GM18526 (cell line): ENCODE results near the gene CDK6.

Experiments
- POLR2A ChIP-seq: IDR thresholded peaks from 3 replicates; pipeline ENCODE4 v1.6.1; 2011; ENCODE audit not compliant: insufficient read length; ENCODE audit errors: extremely low read depth

Gene CDK6

GRCh38 chr7:92750447-92750839, 85.9 kb downstream of the CDK6 start:
- TF ChIP-seq POLR2A: no peak

- TF ChIP-seq POLR2A: no peak
These were observed 86.4 kb downstream of the CDK6 start for GRCh38 chr7:92749832-92750446.

- no peak for TF ChIP-seq POLR2A
These were observed 87.0 kb downstream of the CDK6 start for GRCh38 chr7:92749327-92749755.

GRCh38 chr7:92748495-92748894, 87.9 kb downstream of the CDK6 start:
- no peak for TF ChIP-seq POLR2A

- TF ChIP-seq POLR2A: no peak
These were observed 89.1 kb downstream of the CDK6 start for GRCh38 chr7:92747041-92747835.

GRCh38 chr7:92745241-92745640, 91.1 kb downstream of the CDK6 start:
- no peak for TF ChIP-seq POLR2A

- no peak for TF ChIP-seq POLR2A
These were observed 94.2 kb downstream of the CDK6 start for GRCh38 chr7:92742186-92742585.

GRCh38 chr7:92740700-92741126, 95.7 kb downstream of the CDK6 start:
- TF ChIP-seq POLR2A: no peak

GRCh38 chr7:92740134-92740533, 96.2 kb downstream of the CDK6 start:
- TF ChIP-seq POLR2A: no peak

GRCh38 chr7:92739091-92739490, 97.3 kb downstream of the CDK6 start:
- TF ChIP-seq POLR2A: no peak

GRCh38 chr7:92737706-92738105, 98.7 kb downstream of the CDK6 start:
- no peak for TF ChIP-seq POLR2A

GRCh38 chr7:92736870-92737269, 99.5 kb downstream of the CDK6 start:
- TF ChIP-seq POLR2A: no peak

GRCh38 chr7:92735707-92736106, 100.7 kb downstream of the CDK6 start:
- TF ChIP-seq POLR2A: no peak

GRCh38 chr7:92732316-92733036, 103.9 kb downstream of the CDK6 start:
- TF ChIP-seq POLR2A: no peak

- TF ChIP-seq POLR2A: no peak
These were observed 104.9 kb downstream of the CDK6 start for GRCh38 chr7:92731335-92732063.
